ENCODE data around the gene FAM174C. TPM values are rescaled to one million over a fixed set of nuclear protein-coding genes. Genes with fewer than 3 reads are reported as not detected.

Gene FAM174C
- total RNA-seq, 1 donor from 2014 or later: 64.6 TPM

GRCh38 chr19:1283207-1283916, 8.0 kb downstream of the FAM174C start:
- intact Hi-C loops (cut with micrococcal nuclease): no loop called here

DNA sequence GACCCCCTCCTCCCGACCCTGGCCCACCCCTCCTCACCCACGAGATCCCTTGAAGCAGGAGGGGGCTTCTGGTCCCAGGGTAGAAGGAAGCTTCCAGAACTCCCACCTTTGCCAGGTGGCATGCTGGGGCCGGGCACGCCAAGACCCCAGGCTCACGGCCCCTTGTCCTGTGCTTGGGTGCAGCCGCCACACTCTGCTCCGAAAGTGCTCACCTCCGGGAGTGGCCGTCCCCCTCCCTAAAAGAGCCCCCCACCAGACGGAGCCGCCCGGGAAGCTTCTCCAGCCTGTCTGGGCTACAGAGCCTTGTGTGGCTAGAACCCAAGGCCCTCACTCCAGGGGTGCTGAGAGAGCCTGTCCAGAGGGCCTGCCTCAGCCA, 8.6 kb downstream of the FAM174C start:
- intact Hi-C loops (cut with micrococcal nuclease): no loop called here

DNA sequence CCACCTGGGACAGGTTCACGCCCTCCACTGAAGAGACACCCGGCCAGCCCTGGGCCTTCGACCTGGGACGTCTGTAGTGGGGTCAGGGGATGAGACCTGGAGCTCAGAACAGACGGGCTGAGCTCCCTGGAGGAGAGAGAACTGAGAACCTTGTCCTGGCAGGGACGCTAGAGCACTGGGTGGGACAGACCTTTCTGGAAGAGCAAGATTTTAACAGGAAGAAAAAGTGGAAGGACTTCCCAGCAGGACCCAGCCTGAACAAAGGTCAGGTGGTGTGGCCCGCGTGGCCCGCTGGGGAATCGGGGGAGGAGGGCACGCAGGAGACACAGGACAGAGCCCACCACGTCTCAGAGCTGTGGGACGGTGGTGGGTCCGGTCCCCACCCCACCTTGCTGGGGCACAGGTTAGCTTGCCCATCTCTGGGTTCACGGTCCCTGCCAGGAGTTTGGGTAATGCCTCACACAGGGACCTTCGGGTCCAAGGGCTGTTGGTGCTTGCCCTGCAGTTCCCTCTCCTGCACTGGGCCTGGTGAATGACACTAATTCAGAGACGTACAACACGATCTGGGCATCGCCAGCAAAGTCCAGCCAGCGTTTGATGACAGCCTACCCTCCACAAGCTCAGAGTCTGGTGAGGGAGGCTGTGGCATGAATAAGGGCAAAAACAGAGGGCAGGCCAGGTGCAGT, 9.1 kb downstream of the FAM174C start:
- intact Hi-C loops (cut with micrococcal nuclease): no loop called here

GRCh38 chr19:1284979-1285736, 9.8 kb downstream of the FAM174C start:
- intact Hi-C loops (cut with micrococcal nuclease): no loop called here

DNA sequence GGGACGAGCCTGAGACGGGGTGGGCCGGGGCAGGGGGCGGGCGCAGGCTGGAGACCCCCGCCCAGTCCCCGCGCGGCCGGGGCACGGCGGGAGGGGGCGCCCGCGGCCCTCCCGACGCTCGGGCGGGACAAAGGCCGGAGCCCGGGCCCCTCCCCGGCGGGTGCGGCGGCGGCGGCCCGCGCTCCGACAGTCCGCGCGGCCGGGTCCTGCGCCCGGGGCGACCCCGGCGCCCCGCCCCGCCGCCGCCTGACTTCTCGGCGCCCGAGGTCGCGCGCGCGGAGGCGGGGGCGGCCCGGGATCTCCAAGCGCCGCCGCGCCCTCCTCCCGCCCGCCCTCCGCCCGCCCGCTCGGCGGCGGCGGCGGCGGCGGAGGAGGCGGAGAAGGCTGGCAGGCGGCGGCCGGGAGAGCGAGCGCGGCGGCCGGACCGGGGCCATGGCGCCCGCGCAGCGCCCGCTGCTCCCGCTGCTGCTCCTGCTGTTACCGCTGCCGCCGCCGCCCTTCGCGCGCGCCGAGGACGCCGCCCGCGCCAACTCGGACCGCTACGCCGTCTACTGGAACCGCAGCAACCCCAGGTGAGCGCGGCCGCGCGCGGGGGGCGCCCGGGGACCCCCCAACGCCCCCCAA, 10.5 kb downstream of the FAM174C start, which contains the start of gene EFNA2:
TSS of gene EFNA2 (plus strand) at position 137 of the 624 bp plus-strand sequence. CDS start at position 433, 296 bp downstream.
- intact Hi-C loops (cut with micrococcal nuclease): no loop called here

- intact Hi-C loops (cut with micrococcal nuclease): no loop called here
These were observed 11.4 kb downstream of the FAM174C start for GRCh38 chr19:1286487-1287353.

DNA sequence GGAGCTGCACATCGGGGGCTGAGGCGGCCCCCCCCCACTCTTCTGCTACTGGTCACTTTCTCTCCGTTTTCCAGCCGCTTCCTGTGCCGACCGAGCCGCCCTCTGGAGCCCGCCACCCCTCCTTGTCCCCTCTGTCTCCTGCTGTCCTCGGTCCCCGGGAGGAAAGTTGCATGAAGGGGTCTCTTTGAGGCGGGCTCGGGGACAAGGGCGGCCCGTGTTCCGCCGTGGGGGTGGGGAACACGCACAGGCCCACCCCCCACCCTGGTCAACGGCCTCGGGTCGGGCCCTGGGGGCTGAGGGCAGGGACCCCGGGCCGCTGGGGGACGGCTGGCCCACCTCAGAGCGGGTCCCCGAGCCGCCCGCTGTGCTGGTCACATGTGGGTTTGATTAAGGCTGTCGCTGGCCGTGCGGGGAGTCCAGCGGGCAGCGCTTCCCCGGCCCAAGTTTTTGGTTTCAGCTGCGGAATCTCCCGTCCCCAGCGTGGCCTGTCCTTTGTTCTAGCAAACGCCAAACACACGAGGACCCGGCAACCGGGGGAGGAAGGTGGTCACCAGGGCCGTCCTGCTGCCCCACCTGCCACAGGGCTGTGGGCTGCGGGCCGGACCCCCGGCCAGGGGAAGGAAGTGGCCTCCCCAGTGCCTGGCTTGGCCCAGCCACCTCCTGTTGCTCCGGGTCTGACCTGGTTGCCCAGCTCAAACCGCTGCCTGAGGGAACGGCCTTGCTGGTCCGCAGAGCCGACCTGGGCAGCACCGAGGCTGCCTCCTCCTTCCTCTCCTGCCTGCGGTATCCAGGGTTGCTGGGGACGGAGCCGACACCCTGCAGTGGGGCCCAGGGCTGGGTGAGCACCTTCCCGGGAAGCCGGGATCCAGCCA, 12.3 kb downstream of the FAM174C start:
- intact Hi-C loops (cut with micrococcal nuclease): no loop called here

DNA sequence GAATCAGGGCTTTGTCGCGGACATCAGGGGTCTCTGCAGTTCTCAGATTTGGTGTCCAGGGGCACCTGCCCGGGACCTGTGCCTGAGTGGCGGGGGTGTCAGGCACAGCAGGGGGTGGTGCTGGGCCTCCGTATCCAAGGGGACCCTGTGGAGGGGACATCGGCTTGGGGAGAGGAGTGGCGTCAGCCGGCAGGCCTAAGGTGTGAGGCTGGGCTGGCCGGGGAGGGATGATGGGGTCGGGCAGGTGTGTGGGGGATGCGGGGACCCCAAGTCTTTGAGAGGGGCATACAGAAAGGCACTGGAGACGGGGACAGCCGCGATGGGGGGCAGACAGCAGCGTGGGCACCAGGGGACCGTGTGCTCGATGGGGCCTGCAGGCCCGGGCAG, 12.9 kb downstream of the FAM174C start:
- intact Hi-C loops (cut with micrococcal nuclease): no loop called here

DNA sequence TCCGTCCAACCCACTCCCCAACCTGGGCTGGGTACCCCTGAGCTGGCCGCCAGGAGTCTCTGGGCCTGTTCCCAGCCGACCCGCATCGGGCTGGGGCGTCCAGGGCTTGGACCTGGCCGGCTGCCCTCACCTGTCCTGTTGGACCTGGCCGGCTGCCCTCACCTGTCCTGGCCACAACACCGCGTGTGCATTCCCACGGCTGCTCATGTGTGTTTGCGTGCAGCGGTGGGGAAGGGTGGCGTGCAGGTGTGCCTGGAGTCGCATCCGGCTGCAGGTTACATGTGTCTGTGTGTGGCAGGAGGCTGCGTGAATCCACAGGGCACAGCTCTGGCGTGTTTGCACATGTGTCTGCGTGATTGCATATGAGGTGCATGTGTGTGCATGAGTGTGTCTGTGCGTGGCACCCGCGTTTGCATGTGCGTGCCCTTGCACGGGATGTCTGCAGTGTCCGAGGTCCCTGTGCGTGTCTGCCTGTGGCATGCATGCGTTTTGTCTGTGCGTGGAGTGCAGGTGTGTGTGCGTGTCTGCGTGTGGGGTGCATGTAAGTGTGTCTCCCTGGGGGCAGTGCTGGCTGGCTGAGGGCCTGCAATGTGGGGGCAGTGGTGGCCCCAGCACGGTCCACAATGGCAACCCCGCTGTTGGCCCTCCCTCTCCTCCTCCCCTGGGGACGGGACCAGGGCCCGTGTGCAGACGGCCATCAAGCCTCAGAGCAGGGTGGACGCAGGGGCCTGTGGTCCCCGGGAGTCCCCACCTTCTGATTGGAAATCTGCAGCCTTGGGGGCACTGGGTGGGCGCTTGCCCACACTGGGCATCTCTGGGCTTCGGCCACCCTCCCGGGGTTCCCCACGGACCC, 13.7 kb downstream of the FAM174C start:
- intact Hi-C loops (cut with micrococcal nuclease): no loop called here

DNA sequence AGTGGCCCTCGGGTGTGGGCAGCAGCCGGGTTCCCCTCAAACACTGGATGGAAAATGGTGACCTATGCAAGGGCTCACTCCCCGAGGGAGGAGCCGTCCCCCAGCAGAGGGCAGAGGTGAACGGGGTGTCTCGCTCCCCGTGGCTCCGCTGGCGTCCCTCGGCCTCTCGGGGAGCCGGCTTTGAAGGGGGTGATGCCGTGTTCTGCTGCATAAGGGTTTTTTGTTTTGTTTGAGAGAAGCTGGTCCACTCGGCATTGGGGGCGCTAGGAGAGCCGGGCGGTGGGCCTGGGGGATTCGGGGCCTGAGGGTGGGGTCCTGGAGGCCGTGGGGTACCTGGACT, 14.3 kb downstream of the FAM174C start:
- intact Hi-C loops (cut with micrococcal nuclease): no loop called here

GRCh38 chr19:1290196-1290702, 14.9 kb downstream of the FAM174C start:
- intact Hi-C loops (cut with micrococcal nuclease): no loop called here

- intact Hi-C loops (cut with micrococcal nuclease): no loop called here
These were observed 15.6 kb downstream of the FAM174C start for GRCh38 chr19:1290703-1291651.

- intact Hi-C loops (cut with micrococcal nuclease): no loop called here
These were observed 16.6 kb downstream of the FAM174C start for GRCh38 chr19:1291761-1292418.

GRCh38 chr19:1292419-1293151, 17.3 kb downstream of the FAM174C start:
- intact Hi-C loops (cut with micrococcal nuclease): no loop called here

DNA sequence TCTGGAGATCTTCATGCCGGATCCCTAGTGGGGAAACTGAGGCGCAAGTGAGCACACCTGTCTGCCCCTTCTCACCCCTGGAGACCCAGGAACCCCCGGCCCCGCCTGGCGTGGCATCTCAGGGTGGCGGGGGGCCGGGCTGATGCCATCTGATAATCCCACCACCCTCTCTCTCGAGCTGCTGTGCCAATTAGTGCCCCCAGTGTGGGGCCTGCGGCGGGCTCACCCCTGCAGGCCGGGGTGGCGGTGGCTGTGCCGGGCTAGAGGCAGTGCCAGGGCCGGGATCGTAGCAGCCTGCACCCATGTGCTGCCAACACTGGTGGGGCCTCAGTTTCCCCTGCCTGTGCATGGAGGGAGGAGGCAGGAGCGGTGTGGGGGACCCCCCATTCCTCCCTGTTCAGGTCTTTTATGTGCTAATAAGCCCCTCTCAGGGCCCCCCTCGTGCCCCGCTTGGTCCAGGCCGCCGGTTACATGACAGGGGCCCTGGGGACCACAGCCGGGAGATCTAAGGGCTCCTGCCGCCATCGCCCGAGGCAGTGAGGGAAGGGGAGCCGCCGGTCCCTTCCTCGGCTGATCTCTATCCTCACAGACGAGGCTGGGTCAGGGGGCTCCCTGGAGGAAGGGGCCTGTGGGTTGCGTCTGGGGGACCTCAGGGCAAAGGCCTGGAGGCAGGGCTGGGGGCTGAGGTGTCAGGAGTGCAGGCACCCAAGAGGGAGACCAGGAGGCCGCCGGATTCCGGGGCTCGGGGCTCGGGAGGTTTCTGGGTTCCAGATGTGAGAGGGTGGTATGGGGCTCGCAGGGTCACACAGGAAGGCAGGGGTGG, 18.7 kb downstream of the FAM174C start:
- intact Hi-C loops (cut with micrococcal nuclease): no loop called here

DNA sequence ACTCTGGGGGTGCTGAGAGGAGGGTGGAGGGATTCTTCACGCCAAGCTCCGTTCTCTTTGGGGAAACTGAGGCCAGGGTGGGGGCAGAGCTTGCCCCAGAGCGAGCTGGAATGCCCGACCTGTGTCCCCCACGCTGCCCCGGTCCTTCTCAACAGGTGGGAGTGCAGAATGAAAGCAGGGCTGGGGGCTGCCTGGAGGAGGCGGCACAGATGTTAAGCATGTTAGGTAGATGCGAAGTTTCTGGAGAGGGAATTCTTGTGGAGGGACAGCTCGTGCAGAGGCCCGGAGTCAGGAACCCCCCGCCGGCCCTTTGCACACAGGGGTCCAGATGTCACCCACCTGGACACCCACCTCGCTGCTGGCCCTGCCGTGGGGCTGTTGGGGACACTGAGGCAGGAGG, 19.4 kb downstream of the FAM174C start:
- intact Hi-C loops (cut with micrococcal nuclease): no loop called here
